NT2/D1 (cell line): ENCODE data around the gene ADGRD1.
"Not testable (repeated sequence)": the region's sequence is repeated elsewhere in the genome, so short reads cannot be mapped to it uniquely, and the experiment has no call there.

Experiments
- DNase-seq: peaks from one replicate; pipeline ENCODE4 v3.0.0-alpha.2; 2011; ENCODE audit warnings: low read depth, low spot score
- H3K27me3 ChIP-seq: 2 replicates; pipeline ENCODE4 v1.6.0; 2011; ENCODE audit warnings: mild to moderate bottlenecking; ENCODE audit not compliant: insufficient read length, insufficient read depth
- H3K36me3 ChIP-seq: 2 replicates; pipeline ENCODE4 v1.6.1; 2011; ENCODE audit warnings: mild to moderate bottlenecking, low read length, mixed read lengths; ENCODE audit not compliant: insufficient read depth, insufficient read length
- H3K4me1 ChIP-seq: 2 replicates; pipeline ENCODE4 v1.5.1; 2011; ENCODE audit not compliant: insufficient read depth, insufficient read length
- H3K4me3 ChIP-seq: 2 replicates; pipeline ENCODE4 v1.5.1; 2011; ENCODE audit warnings: low read depth; ENCODE audit not compliant: insufficient read length
- H3K9ac ChIP-seq: 2 replicates; pipeline ENCODE4 v1.6.0; 2011; ENCODE audit warnings: low read depth; ENCODE audit not compliant: insufficient read length
- H3K9me3 ChIP-seq: 2 replicates; pipeline ENCODE4 v1.5.1; 2011; ENCODE audit warnings: mild to moderate bottlenecking, low read length; ENCODE audit not compliant: insufficient read depth
- SUZ12 ChIP-seq: IDR thresholded peaks from 2 replicates; pipeline ENCODE4 v1.6.1; 2011; ENCODE audit not compliant: insufficient read length, insufficient read depth; ENCODE audit errors: extremely low read depth
- YY1 ChIP-seq: IDR thresholded peaks from 2 replicates; pipeline ENCODE4 v1.6.1; 2011; ENCODE audit not compliant: insufficient read length, insufficient read depth
- ZNF274 ChIP-seq: IDR thresholded peaks from 2 replicates; pipeline ENCODE4 v1.6.1; 2011; ENCODE audit warnings: mild to moderate bottlenecking, low read depth, low read length

ADGRD1 gene

DNA sequence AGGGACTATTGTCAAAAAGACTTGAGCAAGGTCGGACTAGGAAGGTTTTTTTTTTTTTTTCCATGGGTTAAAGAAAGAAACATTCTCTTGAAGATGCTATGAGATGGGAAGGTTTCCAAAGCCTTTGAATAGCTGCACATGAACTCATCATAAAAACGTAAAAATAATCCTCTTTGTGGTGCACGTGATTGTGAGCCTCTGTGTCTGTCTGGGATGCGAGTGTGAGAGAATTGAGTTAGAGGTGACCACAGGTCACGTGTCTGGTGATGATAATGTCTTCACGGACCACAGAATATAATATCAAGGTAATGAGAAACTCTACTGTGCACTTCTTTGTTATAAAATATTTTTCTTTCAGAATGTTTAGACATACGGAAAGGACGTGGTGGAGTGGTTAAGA lies 24.3 kb upstream of the ADGRD1 start:
- H3K27me3 ChIP-seq = no peaks in the 10 kb centered on the region
- H3K9ac ChIP-seq = no peak overlapping the region
- H3K36me3 ChIP-seq = no peaks in the 10 kb centered on the region
- TF ChIP-seq YY1 (no peak), SUZ12 (no peak), ZNF274 (no peak)
- no peak overlapping the region for H3K4me3 ChIP-seq
- peaks cover 5% of the 10 kb centered on the region for H3K4me1 ChIP-seq
- no peaks in the 10 kb centered on the region for H3K9me3 ChIP-seq
- no peak for DNase-seq

DNA sequence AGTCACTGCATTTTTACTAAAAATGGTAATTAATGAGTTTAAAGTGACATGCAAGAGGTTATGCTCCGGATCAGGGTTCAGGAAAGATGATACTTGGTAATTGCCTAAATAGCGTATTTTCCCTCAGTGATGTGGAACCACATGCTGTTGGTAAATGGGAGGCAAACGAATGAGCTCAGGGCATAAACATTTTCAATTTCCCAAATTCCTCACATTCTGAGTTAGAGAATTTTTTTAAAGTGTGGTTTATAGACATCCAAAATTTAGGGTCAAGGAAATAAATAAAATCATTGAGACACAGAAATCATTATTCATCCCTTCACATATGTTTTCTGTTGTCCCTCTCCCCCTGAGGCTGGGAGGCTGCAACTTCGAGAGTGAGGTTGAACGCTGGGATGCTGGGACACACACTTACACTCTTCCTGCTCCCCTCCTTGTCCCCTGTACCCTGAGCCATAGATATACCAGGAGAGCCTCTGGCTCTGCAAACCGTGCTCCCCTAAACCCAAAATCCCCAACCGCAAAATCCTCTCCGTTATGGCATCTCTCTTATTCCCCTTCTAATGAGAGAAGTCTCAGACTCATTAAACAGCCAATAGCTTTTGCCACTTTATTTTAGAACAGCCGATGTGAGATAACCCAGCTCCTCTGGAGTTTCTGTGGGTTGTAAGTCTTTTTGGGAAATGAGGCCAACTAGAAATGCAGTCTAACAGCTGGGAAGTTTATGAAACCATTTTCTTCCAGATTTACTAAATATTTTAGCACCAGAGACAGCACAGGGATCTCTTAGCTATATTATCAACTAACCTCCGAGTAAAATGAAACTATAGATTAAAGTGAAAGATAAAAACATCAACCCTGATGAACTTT lies 21.4 kb upstream of the ADGRD1 start:
- Histone ChIP-seq H3K9me3 (peaks cover 10% of the 10 kb centered on the region; the same call in 1 of the 2 replicates), H3K9ac (no peak overlapping the region), H3K4me1 (peaks cover 2% of the 10 kb centered on the region), H3K36me3 (no peaks in the 10 kb centered on the region), H3K27me3 (no peaks in the 10 kb centered on the region), H3K4me3 (no peak overlapping the region)
- no peak for DNase-seq
- TF ChIP-seq ZNF274 = no peak
- no peak for TF ChIP-seq SUZ12
- TF ChIP-seq YY1 = no peak

DNA sequence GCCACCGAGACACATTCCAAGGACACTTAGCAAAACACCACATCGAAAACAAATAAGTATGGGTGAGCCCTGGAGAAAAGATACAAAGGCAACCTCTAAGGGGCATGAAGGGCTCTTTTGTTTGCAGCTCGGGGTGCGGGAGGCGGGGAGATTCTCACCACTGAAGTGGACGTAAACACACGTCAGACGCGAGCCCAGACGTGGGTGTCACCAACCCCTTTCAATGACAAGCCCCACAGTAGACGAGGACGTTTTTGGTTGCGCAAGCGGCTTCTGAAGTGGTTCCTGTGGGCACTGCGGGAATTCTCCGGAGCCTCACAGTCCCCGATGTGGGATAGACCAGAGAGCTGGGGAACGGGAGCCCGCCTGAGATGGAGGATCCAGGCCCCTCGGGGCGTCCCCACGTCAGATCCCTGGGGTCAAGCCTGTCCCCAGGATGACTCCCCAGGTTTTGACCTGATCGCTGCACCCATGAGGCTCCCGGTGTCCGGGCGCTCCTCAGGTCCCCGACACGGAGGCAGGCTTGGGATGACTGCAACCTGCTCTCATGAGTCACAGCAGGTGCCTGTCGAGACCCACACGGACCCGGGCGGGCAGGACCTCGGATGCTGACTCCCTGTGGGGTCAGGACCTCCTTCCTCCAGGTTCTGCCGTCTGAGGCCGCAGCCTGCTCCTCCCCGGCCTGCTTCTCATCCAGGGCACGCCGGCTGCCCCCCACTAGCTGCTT lies 20.3 kb upstream of the ADGRD1 start:
- H3K36me3 ChIP-seq = no peaks in the 10 kb centered on the region
- no peak overlapping the region for H3K4me3 ChIP-seq
- H3K9me3 ChIP-seq = peaks cover 17% of the 10 kb centered on the region; the same call in 1 of the 2 replicates
- H3K27me3 ChIP-seq = no peaks in the 10 kb centered on the region
- TF ChIP-seq SUZ12 (no peak), ZNF274 (no peak), YY1 (no peak)
- H3K9ac ChIP-seq = no peak overlapping the region
- no peak for DNase-seq
- H3K4me1 ChIP-seq = peaks cover 2% of the 10 kb centered on the region

- Histone ChIP-seq H3K9me3 (peaks cover 17% of the 10 kb centered on the region; the same call in 1 of the 2 replicates), H3K4me3 (no peak overlapping the region), H3K36me3 (no peaks in the 10 kb centered on the region), H3K9ac (no peak overlapping the region), H3K4me1 (peaks cover 2% of the 10 kb centered on the region), H3K27me3 (no peaks in the 10 kb centered on the region)
- DNase-seq = no peak
- no peak for TF ChIP-seq SUZ12
- TF ChIP-seq ZNF274 = no peak
- no peak for TF ChIP-seq YY1
Measured at GRCh38 chr12:130934753-130935152, 19.0 kb upstream of the ADGRD1 start.

DNA sequence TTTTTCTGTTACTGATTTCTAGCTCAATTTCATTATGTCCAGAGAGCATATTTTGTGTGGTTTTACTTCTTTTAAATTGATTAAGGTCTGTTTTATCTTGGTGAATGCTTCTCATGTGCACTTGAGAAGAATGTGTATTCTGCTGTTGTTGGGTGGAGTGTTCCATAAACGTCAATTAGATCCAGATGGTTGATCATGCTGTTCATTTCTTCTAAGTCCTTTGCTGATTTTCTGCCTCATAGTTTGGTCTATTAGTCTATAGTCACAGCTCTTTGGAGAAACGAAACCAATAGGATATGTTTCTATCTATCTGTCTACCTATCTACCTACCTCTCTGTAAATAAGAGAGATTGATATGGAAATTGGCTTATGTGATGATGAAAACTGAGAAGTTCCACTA lies 17.1 kb upstream of the ADGRD1 start:
- H3K4me3 ChIP-seq = no peak overlapping the region
- H3K4me1 ChIP-seq = peaks cover 2% of the 10 kb centered on the region
- H3K9me3 ChIP-seq = peaks cover 17% of the 10 kb centered on the region; the same call in 1 of the 2 replicates
- TF ChIP-seq ZNF274 = no peak
- no peaks in the 10 kb centered on the region for H3K27me3 ChIP-seq
- no peak for DNase-seq
- H3K9ac ChIP-seq = no peak overlapping the region
- H3K36me3 ChIP-seq = no peaks in the 10 kb centered on the region

GRCh38 chr12:130937063-130937462 lies 16.6 kb upstream of the ADGRD1 start:
- peaks cover 17% of the 10 kb centered on the region; the same call in 1 of the 2 replicates for H3K9me3 ChIP-seq
- TF ChIP-seq ZNF274 (no peak), SUZ12 (no peak), YY1 (no peak)
- H3K4me3 ChIP-seq = no peak overlapping the region
- no peak for DNase-seq
- H3K4me1 ChIP-seq = peaks cover 2% of the 10 kb centered on the region
- H3K9ac ChIP-seq = no peak overlapping the region
- H3K36me3 ChIP-seq = no peaks in the 10 kb centered on the region
- no peaks in the 10 kb centered on the region for H3K27me3 ChIP-seq

DNA sequence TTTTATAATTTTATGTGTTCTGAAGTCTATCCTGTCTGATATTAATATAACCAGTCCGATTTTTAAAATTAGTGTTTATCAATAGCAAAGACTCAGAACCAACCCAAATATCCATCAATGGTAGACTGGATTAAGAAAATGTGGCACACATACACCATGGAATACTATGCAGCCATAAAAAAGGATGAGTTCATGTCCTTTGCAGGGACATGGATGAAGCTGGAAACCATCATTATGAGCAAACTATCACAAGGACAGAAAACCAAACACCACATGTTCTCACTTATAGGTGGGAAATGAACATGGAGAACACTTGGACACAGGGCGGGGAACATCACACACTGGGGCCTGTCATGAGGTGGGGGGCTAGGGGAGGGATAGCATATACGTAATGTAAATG lies 16.2 kb upstream of the ADGRD1 start:
- peaks cover 17% of the 10 kb centered on the region; the same call in 1 of the 2 replicates for H3K9me3 ChIP-seq
- not testable (repeated sequence) for H3K4me1 ChIP-seq, DNase-seq, H3K27me3 ChIP-seq, H3K9ac ChIP-seq, H3K36me3 ChIP-seq, H3K4me3 ChIP-seq
